ENCODE measurements around the gene SSU72.
"Not testable (repeated sequence)": the region's sequence is repeated elsewhere in the genome, so short reads cannot be mapped to it uniquely, and the experiment has no call there.

The SSU72 gene

GRCh38 chr1:1523226-1523625, 51.4 kb downstream of the SSU72 start:
- not testable (repeated sequence) for H3K4me3 ChIP-seq (replicated peaks; ENCODE audit: insufficient read depth, low read length); DNase-seq (ENCODE audit: low read depth in 1 of 2, low spot score in 1 of 2); H3K27me3 ChIP-seq (ENCODE audit: insufficient read depth, poor library complexity, severe bottlenecking); H3K27ac ChIP-seq (replicated peaks)

- H3K27me3 ChIP-seq (ENCODE audit: insufficient read depth, poor library complexity, severe bottlenecking); DNase-seq (ENCODE audit: low read depth in 1 of 2, low spot score in 1 of 2); H3K4me3 ChIP-seq (replicated peaks; ENCODE audit: insufficient read depth, low read length); H3K27ac ChIP-seq (replicated peaks): not testable (repeated sequence)
Measured at GRCh38 chr1:1522536-1522935, 52.1 kb downstream of the SSU72 start.

- Histone ChIP-seq H3K27me3 (ENCODE audit: insufficient read depth, poor library complexity, severe bottlenecking) (no peaks in the 10 kb centered on the region), H3K4me3 (replicated peaks; ENCODE audit: insufficient read depth, low read length) (no peak overlapping the region), H3K27ac (replicated peaks) (no peak overlapping the region)
- no peak for TF ChIP-seq SPI1 (IDR thresholded peaks at IDR 0.05; ENCODE audit: borderline replicate concordance, low read depth)
- TF ChIP-seq REST (IDR thresholded peaks at IDR 0.05; ENCODE audit: insufficient replicate concordance, low read depth), result no peak
- no peak for TF ChIP-seq CTCF (IDR thresholded peaks at IDR 0.05; ENCODE audit: insufficient read depth, low read length)
- no peak for TF ChIP-seq GABPA (IDR thresholded peaks at IDR 0.05; ENCODE audit: low read depth)
- TF ChIP-seq POLR2AphosphoS5 (IDR thresholded peaks at IDR 0.05; ENCODE audit: low read depth), result no peak
- no peak for DNase-seq (ENCODE audit: low read depth in 1 of 2, low spot score in 1 of 2)
Measured at GRCh38 chr1:1521331-1521730, 53.3 kb downstream of the SSU72 start.

- not testable (repeated sequence) for H3K27me3 ChIP-seq (ENCODE audit: insufficient read depth, poor library complexity, severe bottlenecking); H3K27ac ChIP-seq (replicated peaks); H3K4me3 ChIP-seq (replicated peaks; ENCODE audit: insufficient read depth, low read length); DNase-seq (ENCODE audit: low read depth in 1 of 2, low spot score in 1 of 2)
Measured at GRCh38 chr1:1519805-1520505, 54.7 kb downstream of the SSU72 start.

GRCh38 chr1:1518621-1519007, 56.0 kb downstream of the SSU72 start:
- not testable (repeated sequence) for H3K27me3 ChIP-seq (ENCODE audit: insufficient read depth, poor library complexity, severe bottlenecking); H3K4me3 ChIP-seq (replicated peaks; ENCODE audit: insufficient read depth, low read length)
- peak overlapping the region; percentile 56 for H3K27ac ChIP-seq (replicated peaks)
- peak in 1 of 2 experiments; percentile 56 for DNase-seq (ENCODE audit: low read depth in 1 of 2, low spot score in 1 of 2)

GRCh38 chr1:1517973-1518620, 56.6 kb downstream of the SSU72 start:
- TF ChIP-seq GABPA (IDR thresholded peaks at IDR 0.05; ENCODE audit: low read depth) (no peak), SPI1 (IDR thresholded peaks at IDR 0.05; ENCODE audit: borderline replicate concordance, low read depth) (no peak), REST (IDR thresholded peaks at IDR 0.05; ENCODE audit: insufficient replicate concordance, low read depth) (no peak), POLR2AphosphoS5 (IDR thresholded peaks at IDR 0.05; ENCODE audit: low read depth) (no peak), CTCF (IDR thresholded peaks at IDR 0.05; ENCODE audit: insufficient read depth, low read length) (no peak)
- Histone ChIP-seq H3K27me3 (ENCODE audit: insufficient read depth, poor library complexity, severe bottlenecking) (no peaks in the 10 kb centered on the region), H3K4me3 (replicated peaks; ENCODE audit: insufficient read depth, low read length) (no peak overlapping the region), H3K27ac (replicated peaks) (peak overlapping the region; percentile 14; the same call in 1 of the 2 replicates)
- DNase-seq (ENCODE audit: low read depth in 1 of 2, low spot score in 1 of 2), result no peak

GRCh38 chr1:1516923-1517322, 57.7 kb downstream of the SSU72 start:
- not testable (repeated sequence) for H3K27ac ChIP-seq (replicated peaks); DNase-seq (ENCODE audit: low read depth in 1 of 2, low spot score in 1 of 2); H3K27me3 ChIP-seq (ENCODE audit: insufficient read depth, poor library complexity, severe bottlenecking); H3K4me3 ChIP-seq (replicated peaks; ENCODE audit: insufficient read depth, low read length)

- H3K4me3 ChIP-seq (replicated peaks; ENCODE audit: insufficient read depth, low read length); H3K27ac ChIP-seq (replicated peaks); H3K27me3 ChIP-seq (ENCODE audit: insufficient read depth, poor library complexity, severe bottlenecking): not testable (repeated sequence)
- peak in 1 of 2 experiments; percentile 51 for DNase-seq (ENCODE audit: low read depth in 1 of 2, low spot score in 1 of 2)
Measured at GRCh38 chr1:1514376-1514775, 60.3 kb downstream of the SSU72 start.
